Neural cell (in vitro differentiated cells): ENCODE measurements around the gene ATP11A.

Source experiments
- MXI1 ChIP-seq: fragments of 450-650 bp; conservative IDR thresholded peaks from 2 replicates; pipeline ENCODE4 v1.6.1; 2014; ENCODE audit warnings: antibody characterized with exemption, mild to moderate bottlenecking; ENCODE audit not compliant: poor library complexity, severe bottlenecking
- POLR2AphosphoS5 ChIP-seq: IDR thresholded peaks from 2 replicates; pipeline ENCODE4 v1.6.1; 2012
- REST ChIP-seq: IDR thresholded peaks from 2 replicates; pipeline ENCODE4 v1.6.1; 2012; ENCODE audit warnings: borderline replicate concordance
- TF ChIP-seq, protein P1 (sequence below): fragments of 450-650 bp; IDR thresholded peaks from 2 replicates; pipeline ENCODE4 v1.5.1; 2014; ENCODE audit warnings: antibody characterized with exemption, mild to moderate bottlenecking, moderate library complexity; ENCODE audit not compliant: poor library complexity, severe bottlenecking

GRCh38 chr13:112696001-112696868, 6.4 kb downstream of the ATP11A start:
- TF ChIP-seq REST (no peak), POLR2AphosphoS5 (no peak), MXI1 (no peak)
- TF ChIP-seq, protein P1, sequence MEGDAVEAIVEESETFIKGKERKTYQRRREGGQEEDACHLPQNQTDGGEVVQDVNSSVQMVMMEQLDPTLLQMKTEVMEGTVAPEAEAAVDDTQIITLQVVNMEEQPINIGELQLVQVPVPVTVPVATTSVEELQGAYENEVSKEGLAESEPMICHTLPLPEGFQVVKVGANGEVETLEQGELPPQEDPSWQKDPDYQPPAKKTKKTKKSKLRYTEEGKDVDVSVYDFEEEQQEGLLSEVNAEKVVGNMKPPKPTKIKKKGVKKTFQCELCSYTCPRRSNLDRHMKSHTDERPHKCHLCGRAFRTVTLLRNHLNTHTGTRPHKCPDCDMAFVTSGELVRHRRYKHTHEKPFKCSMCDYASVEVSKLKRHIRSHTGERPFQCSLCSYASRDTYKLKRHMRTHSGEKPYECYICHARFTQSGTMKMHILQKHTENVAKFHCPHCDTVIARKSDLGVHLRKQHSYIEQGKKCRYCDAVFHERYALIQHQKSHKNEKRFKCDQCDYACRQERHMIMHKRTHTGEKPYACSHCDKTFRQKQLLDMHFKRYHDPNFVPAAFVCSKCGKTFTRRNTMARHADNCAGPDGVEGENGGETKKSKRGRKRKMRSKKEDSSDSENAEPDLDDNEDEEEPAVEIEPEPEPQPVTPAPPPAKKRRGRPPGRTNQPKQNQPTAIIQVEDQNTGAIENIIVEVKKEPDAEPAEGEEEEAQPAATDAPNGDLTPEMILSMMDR: no peak
